Muscle of arm (tissue), 12 donors: ENCODE measurements around the gene ACSL6. TPM values are rescaled to one million over a fixed set of nuclear protein-coding genes. Genes with fewer than 3 reads are reported as not detected.

ENCODE experiments used
- DNase-seq: peaks from one replicate; pipeline ENCODE4 v3.0.0-alpha.2; 2013
- polyA plus RNA-seq, 12 donors: library from polyadenylated mRNA; unstranded; fragments of 120-200 nt; gene quantifications; one replicate each; pipeline ENCODE4 v1.2.1, GENCODE V29; 2013; ENCODE audit not compliant: insufficient read length in 12 of 12

ACSL6 gene
- polyA plus RNA-seq, 12 donors = 0.28 to 1.9 (median 0.67) TPM; not detected in 2

DNA sequence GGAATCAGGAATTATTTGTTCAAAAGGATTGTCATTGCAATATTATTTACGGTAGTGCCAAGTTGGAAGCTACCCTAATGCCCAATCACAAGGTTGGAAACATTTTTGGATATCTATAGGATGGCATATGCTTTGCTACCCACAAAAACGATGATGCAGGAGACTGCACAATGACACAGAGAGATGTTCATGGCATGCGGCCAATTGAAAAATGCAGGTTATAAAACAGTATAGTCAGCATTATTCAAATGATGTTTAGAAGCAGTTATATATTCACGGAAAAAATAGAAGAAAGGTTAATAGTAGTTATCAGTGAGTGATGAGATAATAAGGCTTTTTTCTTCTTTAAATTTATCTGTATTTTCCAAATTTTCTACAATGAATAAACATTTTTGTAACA is 5.9 kb upstream of the ACSL6 start:
- no peak for DNase-seq

DNA sequence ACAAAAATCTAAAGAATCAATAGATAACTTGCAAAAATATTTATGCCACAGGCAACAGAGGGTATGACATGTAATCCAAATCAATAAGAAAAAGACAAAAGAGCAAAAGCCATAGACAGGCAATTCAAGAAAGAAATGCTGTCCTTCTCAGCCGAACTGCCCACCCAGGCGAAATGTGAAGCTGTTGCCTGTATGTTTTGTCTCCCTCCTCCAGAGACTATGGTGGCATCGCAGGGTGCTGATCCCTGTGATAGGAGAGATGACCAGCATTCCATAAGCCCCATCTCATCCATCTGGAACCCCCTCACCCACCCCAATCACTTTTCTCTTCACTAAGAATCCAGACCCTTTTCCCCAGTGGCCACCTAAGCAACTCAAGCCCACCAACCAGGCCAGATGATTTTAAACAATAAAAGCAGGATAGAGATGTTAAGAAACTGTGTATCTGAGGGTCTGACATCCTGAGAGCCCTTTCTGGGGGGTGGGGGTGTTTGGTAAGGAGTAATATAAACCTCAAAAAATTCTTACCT is 5.3 kb upstream of the ACSL6 start:
- DNase-seq = no peak

DNA sequence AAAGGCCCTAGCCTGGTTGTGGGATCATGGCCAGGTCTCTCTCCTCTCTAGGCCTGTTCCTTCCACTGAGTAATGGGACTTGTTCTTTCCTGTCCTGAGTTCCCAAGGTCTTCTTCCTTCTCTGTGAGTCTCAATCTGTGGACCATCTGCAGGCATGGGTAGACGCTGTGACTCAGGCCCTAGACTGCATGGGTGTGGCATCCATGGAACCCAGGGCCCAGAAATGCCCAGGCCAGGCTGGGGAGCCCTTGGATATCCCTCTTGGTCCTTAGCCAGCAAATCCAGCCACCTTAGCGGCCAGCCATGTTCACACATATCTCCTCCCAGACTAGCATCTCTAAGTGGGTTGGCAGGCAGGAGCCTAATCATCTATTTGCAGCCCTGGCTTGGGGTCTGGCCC is 2.3 kb upstream of the ACSL6 start:
- no peak for DNase-seq

DNA sequence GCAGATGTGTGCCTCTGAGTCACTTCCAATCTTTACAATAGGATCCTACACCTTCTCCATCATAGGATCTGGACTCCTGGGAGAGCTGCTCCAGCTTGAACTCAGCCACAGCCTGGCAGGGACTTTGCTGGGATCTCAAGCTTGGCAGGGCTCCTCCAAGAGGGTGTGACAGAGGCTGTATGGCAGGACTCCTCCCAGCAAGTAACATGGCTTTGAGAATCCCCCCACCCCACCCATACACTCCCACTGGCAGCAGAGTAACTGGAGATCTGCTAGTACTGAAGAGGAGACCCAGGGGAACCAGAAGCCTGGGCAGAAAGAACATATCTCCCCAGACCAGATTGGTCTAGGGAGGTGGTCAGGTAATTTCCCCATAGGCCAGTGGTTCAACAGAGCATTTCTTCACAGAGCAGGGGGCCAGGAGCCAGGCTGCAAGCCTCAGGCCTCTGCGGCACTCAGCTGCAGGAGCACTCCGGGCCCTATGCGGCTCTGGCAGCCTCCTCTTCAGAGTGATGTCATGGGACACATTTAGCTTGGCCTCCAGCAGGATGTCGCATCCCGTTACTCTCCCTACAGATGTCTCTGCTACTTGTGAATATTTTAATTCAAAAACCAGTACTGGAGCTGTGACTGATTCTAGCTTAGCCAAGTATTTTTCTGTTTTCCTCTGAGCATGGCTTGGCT is 1.7 kb upstream of the ACSL6 start:
- DNase-seq = no peak

DNA sequence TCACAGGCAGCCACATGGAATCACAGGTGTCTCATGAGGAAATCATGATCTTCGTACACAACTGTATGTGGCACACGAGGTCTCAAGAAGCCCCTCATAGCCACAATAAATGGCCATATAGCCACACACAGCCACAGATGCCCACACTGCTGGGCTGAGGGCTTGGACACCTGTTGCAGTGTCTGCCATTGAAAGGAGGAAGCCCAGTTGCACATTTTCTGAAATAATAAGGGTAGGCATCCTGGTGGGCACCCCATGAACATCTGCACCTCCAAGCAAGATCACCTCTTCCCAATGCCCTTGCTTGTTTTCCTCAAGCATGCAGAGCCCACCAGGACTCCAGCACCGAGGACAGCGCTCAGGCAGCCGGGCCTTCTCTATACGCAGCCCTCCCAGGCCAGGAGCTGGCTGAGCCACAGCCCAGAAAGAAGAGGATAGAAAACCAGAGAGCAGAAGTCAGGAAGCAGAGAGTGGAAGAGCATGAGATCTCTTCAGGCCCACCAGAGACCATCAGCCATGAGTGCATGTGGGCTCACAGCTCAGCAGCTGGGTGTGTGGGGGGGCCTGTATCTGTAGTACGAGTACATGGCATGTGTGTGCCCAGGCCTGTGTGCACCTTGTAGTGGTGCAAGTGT is 1.0 kb upstream of the ACSL6 start:
- DNase-seq = peak; percentile 71

DNA sequence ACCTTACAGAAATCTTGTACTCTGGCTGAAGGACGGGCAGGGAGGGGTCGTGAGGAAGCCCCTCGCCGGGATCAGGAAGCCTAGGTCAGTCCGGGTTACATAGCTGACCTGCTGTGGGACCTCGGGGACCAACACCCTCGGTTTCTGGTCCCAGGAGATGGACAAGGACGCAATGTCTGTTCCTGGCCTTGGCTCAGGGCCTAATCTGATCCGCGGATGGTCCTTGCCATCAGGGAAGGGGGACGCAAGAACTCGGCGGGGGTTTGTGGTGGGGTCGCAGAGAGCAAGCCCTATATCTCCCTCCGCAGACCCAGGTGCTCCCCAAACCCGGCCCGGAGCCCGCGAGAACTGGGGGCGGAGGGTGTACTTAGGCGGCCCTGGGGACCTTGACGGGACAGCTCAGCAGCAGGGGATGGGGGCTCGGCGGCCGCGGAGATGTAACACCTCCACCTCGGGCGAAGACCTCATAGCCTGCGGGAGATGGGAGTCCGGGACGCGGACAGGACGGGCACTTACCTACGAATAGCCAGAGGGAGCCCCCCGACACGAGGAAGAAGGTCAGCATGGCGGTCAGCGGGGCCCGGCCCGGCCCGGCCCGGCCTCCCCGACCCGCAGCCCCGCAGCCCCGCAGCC is 353 bp downstream of the ACSL6 start:
- no peak for DNase-seq

DNA sequence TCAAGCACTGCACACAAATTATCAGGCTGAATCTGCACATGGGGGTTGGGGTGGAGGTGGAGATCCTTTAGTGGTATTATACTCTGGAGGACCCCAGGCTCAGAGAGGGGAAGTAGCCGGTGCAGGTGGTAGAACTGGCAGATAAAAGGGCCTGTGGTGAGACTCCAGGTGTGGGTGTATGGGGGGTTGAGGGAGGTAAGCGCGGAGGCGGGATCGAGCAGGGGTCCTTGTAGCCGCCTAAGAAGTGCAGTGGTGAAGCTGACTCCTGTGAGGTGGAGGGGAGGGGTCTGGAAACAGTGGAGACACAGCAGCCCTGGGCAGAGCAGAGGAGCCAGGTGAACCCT is 841 bp downstream of the ACSL6 start:
- DNase-seq = no peak

DNA sequence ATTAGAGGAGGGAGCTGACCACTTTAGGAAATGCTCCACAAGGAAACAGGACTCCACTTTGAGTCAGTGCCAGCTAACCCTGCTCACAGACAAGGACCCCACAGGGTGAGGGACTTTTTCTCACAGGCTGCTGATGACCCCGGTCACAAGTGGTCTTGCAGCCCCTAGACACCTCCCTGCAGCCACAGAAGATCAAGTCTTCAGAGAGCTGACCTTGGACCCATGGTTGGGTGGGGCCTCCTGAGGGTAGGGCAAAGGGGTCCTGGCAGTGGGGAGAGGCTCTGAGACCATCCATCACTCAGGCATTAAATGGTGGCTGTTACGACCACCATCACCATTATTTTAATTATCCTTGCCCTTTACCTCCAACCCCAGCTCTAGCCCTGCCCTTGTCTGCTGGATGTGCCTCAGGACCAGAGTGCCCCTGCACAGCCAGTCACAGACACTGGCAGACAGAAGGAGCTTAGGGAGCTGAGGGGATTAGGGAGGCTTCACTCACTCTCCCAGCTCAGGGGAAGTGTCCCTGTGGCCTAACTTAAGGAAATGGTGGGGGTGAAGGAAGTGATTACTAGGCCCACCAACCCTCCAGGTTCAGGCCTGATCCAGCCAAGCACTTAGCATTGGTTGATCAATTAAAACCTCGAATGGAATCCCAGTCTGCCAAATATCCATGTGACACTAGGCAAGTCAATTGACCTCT is 1.6 kb downstream of the ACSL6 start:
- no peak for DNase-seq

DNA sequence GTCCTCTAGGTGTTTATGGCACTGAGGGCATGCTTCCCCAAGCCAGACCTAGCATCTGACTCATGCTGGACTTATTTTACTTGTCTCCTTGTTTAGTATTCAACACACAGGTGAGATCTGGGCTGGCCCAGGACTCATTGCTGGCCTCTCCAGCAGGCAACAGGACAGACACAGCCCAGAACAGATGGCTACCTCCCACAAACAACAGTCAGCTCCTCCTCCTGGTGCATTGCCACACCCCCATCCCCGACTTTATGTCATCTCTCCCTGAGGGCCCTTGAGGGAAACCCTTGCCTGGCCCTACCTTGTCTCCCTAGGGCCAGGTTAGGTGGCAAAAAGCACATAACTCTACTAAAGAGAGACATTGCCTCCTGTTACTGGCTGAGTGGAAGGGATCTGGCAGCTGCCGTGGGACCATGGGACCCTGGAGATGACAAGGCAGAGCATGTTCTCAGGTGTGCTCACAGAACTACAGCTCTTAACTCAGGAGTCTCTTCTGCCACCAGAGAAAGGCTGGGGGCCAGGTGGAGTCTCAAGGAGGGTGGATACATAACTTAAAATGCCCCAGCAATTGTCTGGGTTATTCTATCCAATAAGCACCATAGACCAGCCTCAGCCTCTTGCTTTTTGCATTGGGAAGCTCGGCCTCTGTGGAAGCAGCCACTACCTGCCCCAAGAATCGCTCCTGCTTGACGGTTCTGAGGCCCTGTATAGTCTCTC is 2.3 kb downstream of the ACSL6 start:
- DNase-seq = no peak

DNA sequence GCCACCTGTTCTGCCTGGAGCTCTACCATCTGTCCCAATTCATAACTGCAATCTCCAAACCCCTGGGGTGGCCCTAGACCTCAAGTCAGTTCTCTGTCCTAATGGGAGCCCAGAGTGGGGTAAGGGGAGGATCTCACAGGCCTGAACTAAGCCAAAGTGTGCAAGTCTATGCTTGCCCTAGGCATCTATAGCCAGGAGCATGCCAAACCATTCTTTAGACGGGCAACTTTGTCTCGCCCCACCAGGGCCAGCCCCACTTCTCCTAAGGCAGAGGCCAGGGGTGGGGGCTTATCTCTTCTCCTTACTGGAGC is 3.3 kb downstream of the ACSL6 start:
- no peak for DNase-seq

DNA sequence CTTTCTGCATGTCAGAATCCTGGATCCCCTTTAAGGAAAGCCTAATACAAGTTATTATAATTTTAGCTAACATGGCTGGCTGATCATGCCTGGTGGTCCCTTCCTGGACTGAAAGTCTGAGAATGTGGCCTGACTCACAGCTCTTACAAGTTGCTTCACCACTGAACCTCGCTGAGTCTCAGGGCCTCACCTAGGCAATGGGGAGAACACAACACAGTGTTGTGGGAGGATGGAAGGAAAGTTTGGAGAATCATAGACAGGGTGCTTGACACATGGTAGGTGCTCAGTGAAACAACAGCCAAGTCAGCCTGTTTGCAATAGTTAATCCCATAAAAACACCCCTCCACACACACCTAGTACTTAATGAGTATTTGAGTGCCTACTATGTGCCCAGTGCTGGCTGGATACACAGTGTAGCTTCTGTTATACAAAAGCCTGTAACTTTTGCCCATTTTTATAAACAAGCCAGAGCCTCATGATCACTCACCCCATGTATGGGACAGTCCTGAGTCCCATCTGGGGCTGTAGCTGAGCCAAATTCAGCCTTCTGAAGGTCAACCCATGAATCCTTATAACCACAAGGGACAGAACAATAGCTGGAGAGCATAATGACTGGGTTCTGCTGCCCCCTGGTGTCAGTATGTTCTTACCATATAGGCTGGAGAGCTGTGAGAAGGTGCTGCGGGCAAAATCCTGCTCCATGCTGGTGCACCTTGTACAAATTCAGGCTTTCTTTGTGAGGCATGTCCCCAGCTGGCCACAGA is 3.9 kb downstream of the ACSL6 start:
- DNase-seq = peak; percentile 34

DNA sequence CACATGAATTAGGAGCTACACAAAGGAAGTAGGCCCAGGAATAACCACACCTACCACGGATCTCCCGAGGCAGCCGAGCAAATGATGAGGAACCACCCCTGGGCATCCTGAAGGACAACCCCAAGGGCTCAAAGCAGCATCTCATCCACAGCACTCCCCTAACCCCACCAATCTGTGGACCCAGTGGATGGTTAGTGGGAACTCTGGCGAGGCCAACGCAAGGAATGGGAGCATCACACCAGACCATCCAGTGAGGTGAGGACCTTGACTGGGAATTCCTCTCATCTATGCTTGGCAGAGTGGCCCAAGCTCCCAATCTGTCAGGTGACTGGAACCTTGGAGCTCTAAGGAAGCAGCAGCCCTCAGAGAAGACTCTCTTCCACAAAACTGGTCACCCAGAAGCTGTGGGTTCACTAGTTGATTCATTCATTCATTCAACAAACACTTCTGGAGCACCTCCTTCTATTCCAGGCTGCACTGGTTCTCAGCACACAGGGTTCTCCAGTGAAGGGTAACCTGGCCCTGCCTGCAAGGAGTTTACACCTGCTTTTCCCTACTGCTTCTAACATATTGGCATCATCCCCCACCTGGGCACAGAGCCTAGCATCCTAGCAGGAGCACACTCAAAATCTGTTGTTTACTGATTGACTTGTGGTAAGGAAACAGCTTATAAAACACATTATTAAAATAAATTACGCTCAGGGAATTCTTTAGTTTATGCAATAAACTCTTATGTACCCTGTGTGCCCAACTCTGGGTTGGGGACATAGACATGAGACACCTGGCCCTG is 4.9 kb downstream of the ACSL6 start:
- DNase-seq = no peak

DNA sequence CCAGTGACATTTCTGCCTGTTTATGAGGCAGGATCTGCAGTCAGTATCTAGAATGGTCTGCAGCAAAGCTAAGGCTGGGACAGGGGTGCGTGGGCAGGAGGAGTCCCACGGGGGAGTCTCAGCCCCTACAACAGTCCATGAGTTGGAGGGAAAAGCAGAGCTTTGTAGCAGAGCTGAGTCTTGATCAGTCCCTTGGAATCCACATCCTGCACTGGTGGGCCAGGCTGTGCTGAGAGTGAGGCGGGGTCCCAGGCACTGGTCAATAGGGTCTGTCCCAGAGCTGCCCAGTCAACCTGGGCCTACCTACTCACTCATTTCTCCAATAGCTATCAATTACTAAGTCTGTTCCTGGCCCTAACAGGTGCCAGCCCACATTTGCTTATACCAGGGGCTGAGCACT is 5.9 kb downstream of the ACSL6 start:
- DNase-seq = no peak

DNA sequence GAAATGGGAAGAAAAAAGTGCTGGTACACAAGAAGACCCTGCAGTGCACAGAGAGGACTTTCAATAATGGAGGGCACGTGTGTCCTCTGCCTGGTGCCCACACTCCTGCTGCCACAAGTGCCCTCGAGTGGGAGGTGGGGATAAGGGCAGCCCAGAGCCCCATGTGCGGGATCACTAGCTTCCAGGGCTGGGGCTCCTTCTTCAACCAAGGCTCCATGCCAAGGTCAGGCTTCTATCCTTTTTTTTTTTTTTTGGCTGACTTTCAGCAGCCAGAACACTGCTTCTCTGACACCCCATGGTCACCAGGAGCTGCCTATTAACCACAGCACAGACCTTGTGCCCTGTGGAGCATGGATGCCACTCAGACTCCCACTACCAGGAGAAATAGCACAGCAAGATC is 7.5 kb downstream of the ACSL6 start:
- DNase-seq = no peak

DNA sequence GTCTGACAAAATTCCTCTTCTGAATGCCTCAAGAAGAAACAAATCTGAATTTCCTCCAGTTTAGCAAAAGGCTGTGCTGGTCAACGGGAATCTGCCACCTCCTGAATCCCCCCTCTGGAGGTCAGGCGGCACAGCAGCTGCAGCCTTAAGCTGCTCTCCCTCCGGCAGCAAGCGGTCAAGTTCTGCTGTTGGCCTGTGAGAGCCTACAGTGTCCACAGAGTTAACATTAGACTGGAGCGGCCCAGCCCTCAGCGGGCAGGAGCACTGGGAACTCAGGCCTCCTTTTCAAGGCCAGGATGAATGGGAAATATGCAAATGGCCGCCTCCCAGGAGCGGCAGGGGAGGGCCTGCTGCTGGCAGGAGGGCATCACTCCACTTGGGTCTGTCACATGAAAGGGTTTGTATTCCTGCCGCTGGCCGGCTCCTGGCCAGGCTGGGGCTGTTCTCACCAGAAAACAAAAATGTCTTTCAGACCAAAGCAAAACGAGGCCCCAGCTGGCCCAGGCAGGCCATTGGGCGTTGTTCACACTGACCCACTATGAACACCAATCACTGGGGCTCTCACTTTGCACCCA is 8.2 kb downstream of the ACSL6 start:
- no peak for DNase-seq

DNA sequence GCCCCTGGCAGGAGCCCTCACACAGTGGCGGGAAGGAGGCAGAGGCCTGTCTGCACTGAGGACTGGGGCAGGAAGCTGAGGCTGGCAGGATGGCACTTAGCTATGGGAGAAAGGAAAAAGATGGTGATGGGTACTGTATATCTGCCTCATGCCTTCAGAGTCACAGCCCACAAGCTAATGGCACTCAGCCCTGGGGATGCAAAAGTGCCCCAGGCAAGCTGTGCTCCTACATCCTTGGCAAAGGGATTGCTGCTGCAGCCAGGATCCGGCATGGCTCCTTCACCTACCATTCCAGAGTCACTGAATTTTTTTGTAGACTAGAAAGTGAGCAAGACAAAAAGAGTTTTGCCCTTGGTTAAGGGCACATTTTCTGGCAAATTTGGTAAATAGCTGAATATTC is 8.7 kb downstream of the ACSL6 start:
- no peak for DNase-seq

DNA sequence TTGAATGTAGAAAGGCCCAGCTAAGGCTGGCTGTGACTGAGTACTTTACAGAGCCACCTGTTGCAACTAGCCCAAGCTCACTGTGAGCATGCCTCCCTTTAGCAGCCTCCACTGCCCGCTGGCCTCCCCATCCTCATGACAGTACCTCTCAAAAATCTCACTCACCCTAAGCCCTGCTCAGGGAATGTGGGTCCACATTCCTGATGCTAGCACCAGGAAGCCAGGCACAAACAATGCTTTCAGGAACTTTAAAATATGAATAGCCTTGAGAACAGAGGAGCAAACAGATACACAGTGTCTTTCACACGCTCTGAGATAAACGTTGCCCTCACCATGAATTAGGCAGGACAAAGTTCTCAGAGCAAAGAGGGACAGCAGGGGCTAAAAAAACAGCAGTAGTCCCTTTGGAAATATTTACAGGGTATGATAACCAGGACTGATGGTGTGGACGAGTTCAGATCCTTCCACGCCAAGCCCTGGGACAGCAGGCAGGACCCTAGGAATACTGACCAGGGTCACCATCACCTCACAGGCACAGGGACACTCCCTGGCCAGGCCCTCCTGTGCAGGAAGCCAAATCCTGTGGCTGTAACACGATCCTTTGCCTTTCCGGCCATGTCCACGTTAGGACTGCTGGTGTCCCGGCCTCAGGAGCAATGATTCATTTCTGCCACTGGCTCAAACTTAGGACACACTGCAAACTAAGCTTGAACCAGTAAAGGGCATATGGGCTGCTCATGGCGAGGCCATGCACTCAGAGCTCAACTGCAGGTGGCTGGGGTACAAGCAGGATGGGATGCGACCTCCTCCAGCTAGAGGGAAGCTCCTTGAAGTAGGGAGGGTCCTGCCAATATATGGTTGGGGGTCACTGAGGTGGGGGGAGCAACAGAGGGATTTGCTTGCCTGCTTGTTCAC is 9.6 kb downstream of the ACSL6 start:
- no peak for DNase-seq

DNA sequence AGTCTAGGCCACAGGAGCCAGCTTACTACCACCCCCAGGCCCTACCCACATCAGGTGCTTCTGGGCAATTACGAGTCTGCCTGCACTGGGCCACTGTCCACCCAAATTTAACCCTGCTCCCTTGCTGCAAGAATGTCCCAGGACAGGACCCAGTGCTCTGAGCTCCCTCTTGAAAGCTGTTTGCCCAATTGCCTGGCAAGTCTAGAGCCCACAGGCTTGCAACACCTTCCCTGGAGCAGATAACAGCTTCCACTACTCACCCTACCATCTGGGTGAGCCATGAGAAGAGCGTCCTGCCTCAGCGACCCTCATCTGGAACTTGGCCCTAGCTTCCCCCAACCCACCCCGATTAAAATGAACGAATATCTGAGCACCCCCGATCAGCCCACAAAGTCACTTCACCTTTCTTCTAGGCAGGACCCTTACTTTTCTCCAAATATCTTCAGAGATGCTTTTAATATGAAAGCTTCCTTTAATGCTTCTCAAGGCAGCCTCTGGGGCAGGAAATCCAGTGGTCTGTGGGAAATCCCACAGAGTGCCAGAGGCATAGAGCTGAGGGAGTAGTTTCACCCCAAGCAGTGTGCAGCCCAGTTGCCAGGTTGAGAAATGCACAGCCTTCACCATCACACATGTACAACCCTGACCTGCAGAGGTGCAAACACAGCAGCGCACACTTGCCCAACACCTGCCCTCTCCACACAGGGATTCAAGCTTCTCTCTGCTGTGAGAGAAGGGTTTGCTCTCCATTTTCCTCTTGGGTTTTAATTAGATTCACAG is 10.6 kb downstream of the ACSL6 start:
- no peak for DNase-seq

DNA sequence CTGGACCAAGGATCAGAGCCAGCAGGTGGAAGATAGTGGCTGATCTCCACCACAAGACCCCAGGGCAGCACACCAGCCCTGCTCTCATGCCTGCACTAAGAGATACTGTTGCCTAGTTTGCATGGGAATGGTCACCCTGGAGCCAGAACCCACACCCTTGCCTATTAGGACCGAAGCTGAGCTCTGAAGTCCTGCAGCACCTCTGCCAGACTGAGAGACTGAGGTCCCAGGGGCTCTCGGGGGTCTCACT is 11.3 kb downstream of the ACSL6 start:
- DNase-seq = no peak
